ENCODE measurements around the gene BTBD16. TPM values are rescaled to one million over a fixed set of nuclear protein-coding genes. Genes with fewer than 3 reads are reported as not detected.

The BTBD16 gene
- not detected for polyA plus RNA-seq (2012; ENCODE audit: insufficient read depth, insufficient read length, low read depth)

- no peak within 1 kb of the TSS for H3K4me3 ChIP-seq (ENCODE audit: low read depth, low read length)
- H3K36me3 ChIP-seq, result no peaks in the 10 kb centered on the region
- no peaks in the 10 kb centered on the region for H3K27me3 ChIP-seq
- no peaks in the 10 kb centered on the region for H3K9me3 ChIP-seq
- no peaks in the 10 kb centered on the region for H3K4me1 ChIP-seq
- TF ChIP-seq, protein P1, sequence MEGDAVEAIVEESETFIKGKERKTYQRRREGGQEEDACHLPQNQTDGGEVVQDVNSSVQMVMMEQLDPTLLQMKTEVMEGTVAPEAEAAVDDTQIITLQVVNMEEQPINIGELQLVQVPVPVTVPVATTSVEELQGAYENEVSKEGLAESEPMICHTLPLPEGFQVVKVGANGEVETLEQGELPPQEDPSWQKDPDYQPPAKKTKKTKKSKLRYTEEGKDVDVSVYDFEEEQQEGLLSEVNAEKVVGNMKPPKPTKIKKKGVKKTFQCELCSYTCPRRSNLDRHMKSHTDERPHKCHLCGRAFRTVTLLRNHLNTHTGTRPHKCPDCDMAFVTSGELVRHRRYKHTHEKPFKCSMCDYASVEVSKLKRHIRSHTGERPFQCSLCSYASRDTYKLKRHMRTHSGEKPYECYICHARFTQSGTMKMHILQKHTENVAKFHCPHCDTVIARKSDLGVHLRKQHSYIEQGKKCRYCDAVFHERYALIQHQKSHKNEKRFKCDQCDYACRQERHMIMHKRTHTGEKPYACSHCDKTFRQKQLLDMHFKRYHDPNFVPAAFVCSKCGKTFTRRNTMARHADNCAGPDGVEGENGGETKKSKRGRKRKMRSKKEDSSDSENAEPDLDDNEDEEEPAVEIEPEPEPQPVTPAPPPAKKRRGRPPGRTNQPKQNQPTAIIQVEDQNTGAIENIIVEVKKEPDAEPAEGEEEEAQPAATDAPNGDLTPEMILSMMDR (IDR thresholded peaks at IDR 0.05; ENCODE audit: low read depth, low read length), result no peak
- no peak for DNase-seq
These were observed at the start of gene BTBD16 for GRCh38 chr10:122271076-122271475. BTBD16 (plus strand) TSS chr10:122271296; CDS start chr10:122275082, 3,786 bp downstream.

GRCh38 chr10:122221958-122222357, 49.1 kb upstream of the BTBD16 start:
- no peak for DNase-seq
- no peaks in the 10 kb centered on the region for H3K9me3 ChIP-seq
- no peaks in the 10 kb centered on the region for H3K27me3 ChIP-seq
- peaks cover 14% of the 10 kb centered on the region for H3K36me3 ChIP-seq
- TF ChIP-seq, protein P1 (IDR thresholded peaks at IDR 0.05; ENCODE audit: low read depth, low read length), result no peak
- H3K4me1 ChIP-seq, result no peaks in the 10 kb centered on the region
- H3K4me3 ChIP-seq (ENCODE audit: low read depth, low read length), result no peak overlapping the region

DNA sequence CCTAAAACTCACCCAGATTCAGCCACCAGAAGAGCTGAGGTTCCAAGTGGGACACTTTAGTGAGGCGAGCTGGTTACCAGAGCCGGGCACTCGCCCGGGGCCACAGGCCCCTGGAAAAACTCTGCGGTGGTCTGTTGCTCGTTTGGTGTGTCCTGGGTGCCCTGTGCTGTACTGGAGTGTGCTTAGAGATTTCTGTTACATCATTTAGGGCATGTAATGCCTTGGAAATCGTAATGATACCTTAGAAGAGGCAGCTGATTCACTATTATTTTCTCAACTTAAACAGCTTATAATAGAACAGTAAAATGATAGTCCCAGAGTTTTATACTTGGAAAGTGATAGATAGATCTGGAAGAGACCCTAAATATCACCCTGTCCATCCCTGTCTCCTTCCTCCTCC, 48.5 kb upstream of the BTBD16 start:
- no peak for DNase-seq
- Histone ChIP-seq H3K27me3 (no peaks in the 10 kb centered on the region), H3K36me3 (peaks cover 16% of the 10 kb centered on the region), H3K4me1 (no peaks in the 10 kb centered on the region), H3K9me3 (no peaks in the 10 kb centered on the region), H3K4me3 (ENCODE audit: low read depth, low read length) (no peak overlapping the region)
- TF ChIP-seq, protein P1 (IDR thresholded peaks at IDR 0.05; ENCODE audit: low read depth, low read length), result no peak

DNA sequence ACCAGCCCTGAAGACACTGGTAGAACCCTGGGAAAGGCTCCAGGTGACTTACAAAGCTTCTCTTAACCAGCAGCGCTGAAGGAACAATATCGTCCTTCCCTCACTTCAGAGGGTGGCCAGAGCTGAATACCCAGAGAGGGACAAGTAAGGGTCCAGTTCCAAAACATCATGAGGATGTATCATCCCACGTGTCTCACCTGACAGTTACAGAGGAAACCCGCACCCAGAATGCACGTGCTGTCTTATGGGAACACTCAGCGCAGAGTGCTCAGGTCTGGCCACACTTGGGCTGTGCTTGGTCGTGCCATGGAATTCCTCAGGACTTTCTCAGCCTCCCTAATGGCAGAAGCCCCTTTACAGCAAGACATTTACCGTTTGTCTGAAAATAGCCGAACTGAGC, 46.9 kb upstream of the BTBD16 start:
- TF ChIP-seq, protein P1 (IDR thresholded peaks at IDR 0.05; ENCODE audit: low read depth, low read length), result no peak
- H3K9me3 ChIP-seq, result no peaks in the 10 kb centered on the region

GRCh38 chr10:122225330-122225729, 45.8 kb upstream of the BTBD16 start:
- TF ChIP-seq, protein P1 (IDR thresholded peaks at IDR 0.05; ENCODE audit: low read depth, low read length), result no peak
- Histone ChIP-seq H3K36me3 (peaks cover 11% of the 10 kb centered on the region), H3K27me3 (no peaks in the 10 kb centered on the region)

More for the DNA sequence above, 46.9 kb upstream of the BTBD16 start:
- DNase-seq, result no peak
- H3K36me3 ChIP-seq, result peaks cover 11% of the 10 kb centered on the region
- no peaks in the 10 kb centered on the region for H3K27me3 ChIP-seq
- H3K4me1 ChIP-seq, result no peaks in the 10 kb centered on the region
- no peak overlapping the region for H3K4me3 ChIP-seq (ENCODE audit: low read depth, low read length)

GRCh38 chr10:122227754-122228153, 43.3 kb upstream of the BTBD16 start:
- Histone ChIP-seq H3K4me3 (ENCODE audit: low read depth, low read length) (no peak overlapping the region), H3K27me3 (no peaks in the 10 kb centered on the region), H3K4me1 (peaks cover 5% of the 10 kb centered on the region), H3K36me3 (peaks cover 12% of the 10 kb centered on the region), H3K9me3 (no peaks in the 10 kb centered on the region)
- DNase-seq, result no peak
- TF ChIP-seq, protein P1 (IDR thresholded peaks at IDR 0.05; ENCODE audit: low read depth, low read length), result no peak

More at GRCh38 chr10:122225330-122225729, 45.8 kb upstream of the BTBD16 start:
- no peaks in the 10 kb centered on the region for H3K9me3 ChIP-seq
- H3K4me3 ChIP-seq (ENCODE audit: low read depth, low read length), result no peak overlapping the region
- DNase-seq, result no peak
- peaks cover 5% of the 10 kb centered on the region for H3K4me1 ChIP-seq
